Measurements from ENCODE around the gene MYEOV. TPM values are rescaled to one million over a fixed set of nuclear protein-coding genes. Genes with fewer than 3 reads are reported as not detected.

MYEOV gene
- total and polyA plus RNA-seq, 2 donors (not counting 1 experiment from before 2014, with no cell fraction given) = 0.72 TPM; not detected in 1

GRCh38 chr11:69311767-69312385, 17.9 kb downstream of the MYEOV start:
- Mint-ChIP-seq H3K4me3 (peak overlapping the region; percentile 63), H3K27ac (peak overlapping the region; percentile 8), H3K27me3 (no peaks in the 10 kb centered on the region), H3K9me3 (ENCODE audit: insufficient read depth) (no peaks in the 10 kb centered on the region), H3K4me1 (peaks cover 28% of the 10 kb centered on the region)
- ChIA-PET POLR2A (no interaction called here), CTCF (interaction anchor here (1.9 kb wide), 1 partner anchor 14 kb away, joined by 5 read pairs; no protein-coding TSS in a partner anchor)
- peak overlapping the region; percentile 26 for H3K9ac ChIP-seq (ENCODE audit: low read length)
- H3K27me3 ChIP-seq (replicated peaks in 1 of 4; ENCODE audit: control extremely low read depth in 1 of 4, control insufficient read depth in 3 of 4, insufficient read depth in 4 of 4, low read length in 3 of 4) = no peaks in the 10 kb centered on the region
- H3K4me1 ChIP-seq (ENCODE audit: control insufficient read depth in 2 of 2, insufficient read depth in 2 of 2, low read length in 2 of 2) = peaks cover 28 to 29% of the 10 kb centered on the region in 2 donors
- peaks cover 0 to 7% (median 0%) of the 10 kb centered on the region in 3 donors for H3K9me3 ChIP-seq (ENCODE audit: control extremely low read depth in 1 of 3, control insufficient read depth in 2 of 3, insufficient read depth in 1 of 3, low read length in 2 of 3)
- H3K4me3 ChIP-seq (ENCODE audit: control extremely low read depth in 1 of 5, extremely low read depth in 1 of 5, insufficient read depth in 1 of 5, low read depth in 2 of 5, low read length in 4 of 5) = peak overlapping the region in 2 of 5 experiments; percentile 12 to 19
- no peaks in the 10 kb centered on the region for H3K36me3 ChIP-seq (replicated peaks in 1 of 2; ENCODE audit: control extremely low read depth in 1 of 2, control insufficient read depth in 1 of 2, extremely low read depth in 1 of 2, insufficient read depth in 2 of 2, low read length in 1 of 2)
- DNase-seq (no peak), ATAC-seq (ENCODE audit: low read depth) (no peak)
- TF ChIP-seq EZH2 (IDR thresholded peaks at IDR 0.05; ENCODE audit: borderline replicate concordance, insufficient read depth, low read depth, low read length, poor library complexity, severe bottlenecking) (no peak), CTCF (IDR thresholded peaks at IDR 0.05) (no peak)
- peak overlapping the region; percentile 67 for H3K4me2 ChIP-seq (replicated peaks; ENCODE audit: low read depth, low read length, poor library complexity, severe bottlenecking)
- 2% methylated on average over 9 of the region's 14 CpGs for WGBS (ENCODE audit: insufficient coverage)
- H3K27ac ChIP-seq (ENCODE audit: low read length in 2 of 2) = peak overlapping the region in 1 of 2 donors; percentile 32
- intact Hi-C loops (cut with micrococcal nuclease) = no loop called here
- H4K20me1 ChIP-seq (ENCODE audit: control insufficient read depth, insufficient read depth, low read length, poor library complexity, severe bottlenecking) = no peaks in the 10 kb centered on the region
- H2AFZ ChIP-seq (ENCODE audit: insufficient read depth, low read depth, low read length, poor library complexity, severe bottlenecking) = peak overlapping the region; percentile 30
- no peaks in the 10 kb centered on the region for H3K79me2 ChIP-seq (ENCODE audit: control insufficient read depth, insufficient read depth, low read length)
